MM.1S (cell line): ENCODE measurements around the gene LRRC17.

Experiments
- CTCF ChIP-seq: fragments of 300-600 bp; sonication (generic); IDR thresholded peaks from 2 replicates; pipeline ENCODE4 v1.5.1; 2016; ENCODE audit warnings: antibody characterized with exemption, low read length, mixed read lengths
- EZH2 ChIP-seq: fragments of 300-600 bp; sonication (generic); optimal IDR thresholded peaks from 2 replicates; pipeline ENCODE3; 2017; ENCODE audit warnings: low read depth, mild to moderate bottlenecking, antibody characterized with exemption, low read length, mixed read lengths
- EZH2phosphoT487 ChIP-seq: fragments of 300-600 bp; sonication (generic); IDR thresholded peaks from 2 replicates; pipeline ENCODE4 v1.6.1; 2018; ENCODE audit warnings: antibody characterized with exemption, low read length

DNA sequence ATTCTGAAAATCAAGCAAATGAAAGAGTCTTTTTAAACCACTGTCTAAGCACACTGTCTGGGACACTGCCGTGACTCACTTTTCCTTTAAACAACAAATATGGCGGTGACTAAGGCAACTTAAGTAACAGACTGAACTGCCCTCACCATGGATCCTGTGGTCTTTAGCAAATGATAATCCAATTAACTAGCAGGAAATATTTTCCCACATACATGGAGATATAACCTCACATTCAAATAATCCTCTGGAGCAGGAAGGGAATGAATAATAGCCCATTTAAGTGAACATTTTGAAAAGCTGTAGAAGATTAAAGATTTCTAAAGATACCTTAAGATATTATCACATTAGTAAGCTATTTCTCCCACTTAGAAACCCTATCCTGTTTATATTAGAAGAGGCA, 40.3 kb upstream of the LRRC17 start:
- TF ChIP-seq CTCF (no peak), EZH2phosphoT487 (no peak), EZH2 (no peak)
